Endothelial cell of hepatic sinusoid (primary cell): ENCODE data around the gene LYPD6B.

Experiments used
- in situ Hi-C: cut with HindIII; loops from 2 replicates; pipeline ENCODE4 v1.10.0; 2017; ENCODE audit warnings: low sequenced_read_pairs

Gene LYPD6B

GRCh38 chr2:149152469-149152953, 114.0 kb downstream of the LYPD6B start:
- in situ Hi-C loops: no loop called here

DNA sequence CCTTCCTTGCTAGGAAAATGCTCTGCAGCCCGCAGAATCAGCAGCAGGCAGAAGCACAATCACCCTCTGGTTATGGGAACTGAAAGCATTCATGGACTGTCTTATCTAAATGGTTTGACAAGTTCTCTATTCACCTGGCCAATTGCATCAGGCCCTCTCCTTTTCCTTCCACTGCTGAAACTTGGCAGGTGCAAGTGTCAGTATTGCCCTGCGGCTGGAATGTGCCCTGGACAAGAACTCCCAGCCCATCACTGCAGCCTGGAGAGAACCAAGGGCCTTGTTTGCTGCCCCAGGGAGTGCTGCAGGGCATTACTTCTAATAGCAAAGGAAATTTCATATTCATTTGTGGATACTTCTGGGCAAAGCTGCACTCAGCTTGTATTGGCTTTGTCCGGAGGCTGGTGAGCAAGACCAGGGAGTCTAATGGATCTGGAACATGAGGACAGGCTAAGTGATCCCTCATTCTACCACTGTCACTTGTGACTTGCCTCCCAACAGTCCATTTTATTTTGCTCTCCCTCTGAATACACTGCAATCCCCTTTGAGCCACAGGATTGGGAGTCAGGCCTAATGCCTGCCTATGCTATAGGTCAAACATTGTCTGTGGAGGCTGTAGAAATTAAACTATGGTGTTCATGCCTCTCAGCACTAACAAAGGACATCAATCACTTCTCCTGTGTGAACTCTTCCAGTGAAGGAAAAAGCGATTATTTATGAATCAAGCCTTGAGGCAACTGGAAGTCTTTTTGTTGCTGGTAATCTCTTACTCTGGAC, 116.9 kb downstream of the LYPD6B start:
- in situ Hi-C loops: no loop called here

DNA sequence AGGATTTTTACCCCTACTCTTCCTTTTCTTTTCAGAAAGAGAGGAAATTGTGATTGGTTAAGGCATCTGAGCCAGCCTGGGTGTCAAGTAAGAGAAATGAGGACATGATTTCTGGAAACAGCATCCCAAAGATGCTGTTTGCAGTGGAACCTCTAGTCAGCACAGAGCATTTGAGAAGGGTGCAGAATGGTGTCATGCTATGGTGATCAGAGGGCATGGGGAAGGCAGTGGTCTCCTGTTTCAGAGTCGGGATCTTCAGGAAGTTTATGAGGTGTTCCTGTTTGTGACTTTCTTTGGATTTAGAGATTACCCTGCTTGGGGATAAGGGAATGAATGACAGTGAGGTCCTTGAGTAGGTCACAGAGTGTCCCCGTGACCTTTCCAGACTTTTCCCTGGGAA, 117.5 kb downstream of the LYPD6B start:
- in situ Hi-C loops: no loop called here

DNA sequence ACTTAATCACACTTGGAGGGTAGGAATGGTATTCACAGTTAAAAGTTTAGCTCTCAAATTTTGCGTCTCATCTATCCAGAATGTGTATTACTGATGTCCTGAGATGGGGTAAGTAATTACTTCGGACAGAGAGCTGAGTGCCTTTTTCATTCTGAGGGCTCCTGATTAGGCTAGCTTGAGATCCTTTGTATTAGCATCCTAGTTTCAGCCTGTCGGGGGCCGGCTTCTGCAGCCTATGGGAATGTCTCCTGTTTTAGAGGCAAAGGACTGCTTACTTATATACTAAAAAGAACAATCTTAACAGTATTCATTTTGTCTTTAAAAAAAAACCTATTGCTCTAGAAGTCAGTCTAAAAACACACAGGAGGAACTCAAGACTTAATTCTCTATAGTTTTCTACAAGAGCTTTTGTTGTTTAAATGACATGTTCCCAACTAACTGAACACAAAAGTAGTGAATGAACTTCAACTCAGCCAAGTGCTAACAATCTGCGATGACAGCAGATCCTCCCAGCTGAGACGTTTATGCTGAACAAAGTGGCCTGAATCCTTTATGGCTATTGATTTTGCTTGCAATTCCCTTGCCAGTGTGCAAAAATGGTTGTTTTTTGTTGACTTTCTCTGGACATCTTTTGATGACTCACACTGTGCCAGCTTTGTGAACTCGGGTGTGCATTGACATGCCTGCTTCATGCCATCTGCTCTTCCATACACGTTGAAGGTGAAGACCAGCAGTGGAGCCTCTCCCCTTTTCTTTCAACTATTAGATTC, 118.7 kb downstream of the LYPD6B start:
- in situ Hi-C loops: no loop called here

DNA sequence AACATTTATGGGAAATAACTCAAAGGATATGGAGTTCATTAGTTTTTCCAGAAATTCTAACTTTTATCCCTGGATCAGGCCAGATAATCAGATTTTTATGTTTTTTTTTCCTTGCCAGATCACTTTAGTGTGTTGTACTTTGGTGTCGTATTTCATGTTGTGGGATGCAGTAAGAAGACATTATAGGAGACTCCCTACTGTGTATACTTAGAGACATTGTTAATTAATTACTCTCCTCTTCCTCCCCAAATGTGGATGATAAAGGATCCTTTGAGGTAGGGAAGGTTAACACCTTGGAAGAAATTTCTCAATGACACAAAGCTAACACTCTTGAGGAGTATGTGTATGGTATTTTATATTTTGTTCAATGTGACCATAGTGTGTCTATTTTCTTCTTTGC, 120.5 kb downstream of the LYPD6B start:
- in situ Hi-C loops: no loop called here

DNA sequence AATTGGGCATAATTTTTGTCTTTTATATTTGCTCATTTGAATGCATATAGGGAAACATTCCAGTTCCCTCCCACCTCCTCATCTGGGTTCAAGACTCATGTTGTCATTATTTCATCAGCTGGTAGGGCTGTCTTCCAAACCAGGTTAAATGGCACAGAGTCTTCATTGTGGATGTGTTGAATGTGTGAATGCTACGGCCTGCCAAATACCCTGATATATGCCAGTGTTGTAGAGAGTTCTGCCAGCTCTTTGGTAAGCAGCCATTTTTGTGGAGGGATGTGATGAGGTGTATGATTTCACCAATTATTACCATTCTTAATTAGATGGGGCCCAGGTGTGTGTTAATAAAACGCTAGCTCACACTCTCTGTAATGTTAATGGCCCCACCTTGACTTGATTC, 121.7 kb downstream of the LYPD6B start:
- in situ Hi-C loops: no loop called here

DNA sequence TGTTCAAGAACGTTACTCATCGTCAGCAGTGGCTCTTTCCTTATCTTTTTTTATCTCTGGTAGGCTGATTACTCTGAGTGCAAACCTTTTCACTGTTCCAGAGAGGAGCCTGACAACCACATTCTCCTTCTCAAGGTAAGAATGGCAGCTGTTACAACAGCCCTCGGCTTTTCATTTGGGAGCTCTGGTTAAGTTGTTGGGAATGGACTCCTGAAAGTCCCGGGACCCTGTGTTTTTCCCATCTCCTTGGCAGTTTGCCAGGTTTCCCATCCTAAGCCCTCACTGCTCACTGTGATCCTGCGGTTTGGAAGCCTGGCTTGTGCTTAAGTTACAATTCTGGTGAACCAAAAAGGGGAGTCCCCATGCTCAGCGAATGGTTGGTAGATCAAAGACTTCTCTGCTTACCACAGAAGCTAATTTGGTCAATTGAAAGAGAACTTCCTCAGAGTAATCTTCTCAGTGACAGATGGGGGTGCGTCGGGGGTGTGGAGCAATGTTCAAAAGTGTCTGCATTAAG, 122.3 kb downstream of the LYPD6B start:
- in situ Hi-C loops: no loop called here

- in situ Hi-C loops: no loop called here
These were observed 123.2 kb downstream of the LYPD6B start for GRCh38 chr2:149161481-149162225.

DNA sequence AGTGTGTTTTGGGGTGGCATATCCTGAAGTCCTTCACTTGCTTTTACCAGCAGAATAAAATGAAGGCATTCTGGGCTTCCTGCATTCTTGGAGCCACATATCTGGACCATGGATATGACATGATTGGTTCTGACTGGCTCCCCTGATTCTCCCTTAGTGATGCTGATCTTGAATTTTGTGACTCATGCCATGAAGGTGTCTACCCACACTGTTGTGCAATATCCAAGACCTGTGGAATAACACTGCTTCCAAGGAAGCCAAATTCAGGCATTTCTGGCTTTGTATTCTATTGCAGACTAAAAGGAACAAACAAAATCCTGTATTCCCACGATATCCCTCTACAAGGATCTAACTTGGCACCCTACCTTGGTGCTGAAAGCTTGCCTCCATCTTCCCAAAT, 125.8 kb downstream of the LYPD6B start:
- in situ Hi-C loops: no loop called here

DNA sequence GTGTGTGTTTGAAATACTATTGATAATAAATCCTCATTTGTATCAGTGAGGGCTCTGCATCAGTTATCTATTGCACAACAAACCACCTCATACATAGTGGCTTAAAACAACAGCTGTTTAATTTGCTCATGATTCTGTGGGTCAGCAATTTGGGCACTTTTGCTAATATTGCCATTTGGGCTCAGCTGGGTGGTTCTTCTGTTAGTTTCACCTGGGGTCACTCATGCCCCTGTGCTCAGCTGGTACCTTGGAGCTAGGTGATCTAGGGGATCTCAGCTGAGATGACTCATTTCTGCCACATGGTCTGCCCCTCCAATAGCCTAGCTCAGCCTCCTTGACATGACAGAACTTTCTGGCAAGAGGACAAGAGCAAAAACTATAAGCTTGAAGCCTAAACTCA, 126.3 kb downstream of the LYPD6B start:
- in situ Hi-C loops: no loop called here

GRCh38 chr2:149167001-149167780, 128.7 kb downstream of the LYPD6B start:
- in situ Hi-C loops: no loop called here

DNA sequence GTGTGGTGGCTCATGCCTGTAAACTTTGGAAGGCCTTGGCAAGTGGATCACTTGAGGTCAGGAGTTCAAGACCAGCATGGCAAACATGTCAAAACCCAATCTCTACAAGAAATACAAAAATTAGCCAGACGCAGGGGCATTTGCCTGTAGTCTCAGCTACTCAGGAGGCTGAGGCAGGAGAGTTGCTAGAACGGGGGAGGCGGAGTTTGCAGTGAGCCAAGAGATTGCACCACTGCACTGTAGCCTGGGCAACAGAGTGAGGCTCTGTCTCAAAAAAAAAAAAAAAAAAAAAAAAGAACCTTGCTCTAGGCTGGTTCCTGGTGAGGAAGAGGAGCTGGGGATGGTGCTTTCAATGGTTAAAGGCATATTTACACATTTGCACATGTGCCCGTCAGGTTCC, 129.4 kb downstream of the LYPD6B start:
- in situ Hi-C loops: no loop called here

GRCh38 chr2:149169656-149170055, 131.2 kb downstream of the LYPD6B start:
- in situ Hi-C loops: no loop called here

DNA sequence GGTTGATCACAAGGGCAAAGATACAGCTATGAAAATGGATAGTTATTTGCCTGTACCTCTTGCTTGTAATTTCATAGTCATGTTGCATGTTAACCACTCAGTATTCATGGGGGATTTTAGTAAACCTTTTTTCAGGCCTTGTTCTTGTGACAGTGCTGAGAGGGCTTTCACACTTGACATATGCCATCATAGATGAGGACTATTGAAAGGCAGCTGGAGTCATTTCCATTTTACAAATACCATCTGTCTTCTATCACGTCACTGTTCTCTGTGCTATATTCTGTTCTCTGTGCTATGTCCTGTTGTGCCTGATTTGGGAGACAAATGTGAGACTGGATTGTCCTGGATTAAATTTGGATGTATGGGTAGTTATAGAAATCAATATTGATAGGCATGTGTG, 131.7 kb downstream of the LYPD6B start:
- in situ Hi-C loops: no loop called here

DNA sequence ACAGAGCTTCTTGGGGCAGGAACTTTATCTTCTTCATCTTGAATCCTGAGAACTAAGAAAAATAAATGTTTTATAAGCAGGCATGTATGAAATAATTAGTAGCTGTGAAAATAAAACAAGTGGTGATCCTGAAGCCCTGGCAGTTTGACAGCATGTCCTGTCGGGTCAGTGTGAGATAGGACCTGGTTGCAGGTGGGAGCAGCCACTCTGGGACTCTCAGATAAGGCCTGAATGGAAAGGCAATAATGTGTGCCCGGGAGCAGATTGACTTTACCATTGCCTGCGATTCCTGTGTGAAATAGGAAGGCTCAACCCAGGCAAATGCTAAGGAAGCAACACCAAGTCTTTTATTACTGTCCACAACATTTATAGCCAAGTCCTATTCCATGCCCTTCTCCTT, 132.4 kb downstream of the LYPD6B start:
- in situ Hi-C loops: no loop called here

- in situ Hi-C loops: no loop called here
These were observed 134.7 kb downstream of the LYPD6B start for GRCh38 chr2:149173220-149173619.

GRCh38 chr2:149175956-149176355, 137.5 kb downstream of the LYPD6B start:
- in situ Hi-C loops: no loop called here

DNA sequence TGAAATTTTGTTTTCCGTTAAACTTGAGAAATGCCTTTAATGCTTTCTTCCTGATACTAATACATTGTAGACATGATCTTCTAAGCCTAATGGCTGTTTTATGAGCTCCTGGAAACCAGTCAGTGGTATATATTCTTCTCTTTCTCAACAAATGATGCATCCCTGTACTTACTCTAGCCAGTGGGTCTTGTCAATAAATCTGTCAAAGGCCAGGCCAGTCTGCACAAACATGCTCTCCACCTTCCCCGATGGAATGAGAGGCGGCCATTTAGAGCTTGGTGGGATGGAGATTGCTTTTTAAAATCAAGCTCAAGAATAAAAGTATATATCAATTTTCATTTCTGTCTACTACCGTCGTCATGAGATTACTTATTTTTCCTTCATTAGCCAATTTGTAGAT, 140.1 kb downstream of the LYPD6B start:
- in situ Hi-C loops: no loop called here

GRCh38 chr2:149180226-149180875, 141.9 kb downstream of the LYPD6B start:
- in situ Hi-C loops: no loop called here

DNA sequence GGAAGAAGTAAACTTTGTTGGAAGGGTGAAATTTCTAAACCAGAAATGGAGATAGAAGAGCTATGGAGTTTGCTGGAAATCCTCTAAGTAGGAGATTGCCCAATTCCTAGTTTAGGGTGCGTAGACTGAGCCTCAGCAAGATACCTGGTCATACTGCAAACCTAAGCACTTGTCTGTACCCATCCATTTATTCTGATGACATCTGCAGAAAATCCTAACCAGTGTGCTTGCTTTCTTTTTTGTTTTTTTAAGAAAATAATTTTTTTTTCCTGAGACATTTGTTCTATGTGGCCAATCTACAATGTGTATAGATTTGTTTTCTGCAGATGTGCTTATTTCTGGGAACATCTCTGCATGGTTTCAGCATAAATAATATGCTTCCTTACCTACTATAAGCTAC, 144.7 kb downstream of the LYPD6B start:
- in situ Hi-C loops: no loop called here
